GM12873 (cell line): ENCODE data around the gene HTD2.

Source experiments
- TF ChIP-seq, protein P1 (sequence below): IDR thresholded peaks from 2 replicates; pipeline ENCODE4 v1.5.1; 2012; ENCODE audit warnings: low read depth, mild to moderate bottlenecking, moderate library complexity, low read length, control low read depth; ENCODE audit not compliant: insufficient read depth; ENCODE audit errors: missing control alignments

The HTD2 gene

DNA sequence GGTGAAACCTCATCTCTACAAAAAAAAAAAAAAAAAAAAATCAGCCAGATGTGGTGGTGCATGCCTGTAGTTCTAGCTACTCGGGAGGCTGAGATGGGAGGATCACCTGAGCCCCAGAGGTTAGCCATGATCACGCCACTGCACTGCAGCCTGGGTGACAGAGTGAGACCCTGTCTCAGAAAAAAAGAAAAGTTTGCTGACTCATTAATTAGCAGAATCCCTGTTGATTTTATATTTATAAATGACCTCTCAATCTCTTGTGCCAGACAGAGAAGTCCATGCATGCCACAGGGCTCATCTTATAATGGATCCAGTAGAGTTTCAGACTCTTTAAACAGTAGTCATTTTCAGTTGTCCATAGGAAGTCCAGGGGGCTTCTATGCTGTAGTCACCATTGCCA, 35.8 kb upstream of the HTD2 start:
- TF ChIP-seq, protein P1, sequence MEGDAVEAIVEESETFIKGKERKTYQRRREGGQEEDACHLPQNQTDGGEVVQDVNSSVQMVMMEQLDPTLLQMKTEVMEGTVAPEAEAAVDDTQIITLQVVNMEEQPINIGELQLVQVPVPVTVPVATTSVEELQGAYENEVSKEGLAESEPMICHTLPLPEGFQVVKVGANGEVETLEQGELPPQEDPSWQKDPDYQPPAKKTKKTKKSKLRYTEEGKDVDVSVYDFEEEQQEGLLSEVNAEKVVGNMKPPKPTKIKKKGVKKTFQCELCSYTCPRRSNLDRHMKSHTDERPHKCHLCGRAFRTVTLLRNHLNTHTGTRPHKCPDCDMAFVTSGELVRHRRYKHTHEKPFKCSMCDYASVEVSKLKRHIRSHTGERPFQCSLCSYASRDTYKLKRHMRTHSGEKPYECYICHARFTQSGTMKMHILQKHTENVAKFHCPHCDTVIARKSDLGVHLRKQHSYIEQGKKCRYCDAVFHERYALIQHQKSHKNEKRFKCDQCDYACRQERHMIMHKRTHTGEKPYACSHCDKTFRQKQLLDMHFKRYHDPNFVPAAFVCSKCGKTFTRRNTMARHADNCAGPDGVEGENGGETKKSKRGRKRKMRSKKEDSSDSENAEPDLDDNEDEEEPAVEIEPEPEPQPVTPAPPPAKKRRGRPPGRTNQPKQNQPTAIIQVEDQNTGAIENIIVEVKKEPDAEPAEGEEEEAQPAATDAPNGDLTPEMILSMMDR = no peak

DNA sequence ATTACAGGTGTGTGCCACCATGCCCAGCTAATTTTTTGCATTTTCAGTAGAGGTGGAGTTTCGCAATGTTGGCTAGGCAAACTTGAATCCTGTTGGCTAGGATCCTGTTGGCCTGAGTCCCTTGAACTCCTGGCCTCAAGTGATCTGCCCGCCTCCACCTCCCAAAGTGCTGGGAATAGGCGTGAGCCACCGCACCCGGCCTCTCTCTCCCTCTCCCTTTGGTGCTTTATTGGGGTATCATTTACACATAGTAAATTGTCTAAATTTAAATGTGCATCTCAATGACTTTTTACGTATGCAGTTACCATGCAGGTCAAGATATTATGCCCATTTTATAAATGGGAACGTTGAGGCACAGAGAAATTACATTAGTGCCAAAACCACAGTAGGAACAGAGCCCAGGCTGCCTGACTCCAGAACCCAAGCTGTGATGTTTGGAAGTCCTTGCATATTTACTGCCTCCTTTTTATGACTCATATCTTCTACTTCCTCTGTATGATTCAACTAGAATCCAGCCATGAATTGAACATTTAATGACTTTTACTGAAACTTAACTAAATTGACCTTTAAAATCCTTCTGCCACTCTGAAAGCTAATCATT, 34.3 kb upstream of the HTD2 start:
- TF ChIP-seq, protein P1 = no peak

DNA sequence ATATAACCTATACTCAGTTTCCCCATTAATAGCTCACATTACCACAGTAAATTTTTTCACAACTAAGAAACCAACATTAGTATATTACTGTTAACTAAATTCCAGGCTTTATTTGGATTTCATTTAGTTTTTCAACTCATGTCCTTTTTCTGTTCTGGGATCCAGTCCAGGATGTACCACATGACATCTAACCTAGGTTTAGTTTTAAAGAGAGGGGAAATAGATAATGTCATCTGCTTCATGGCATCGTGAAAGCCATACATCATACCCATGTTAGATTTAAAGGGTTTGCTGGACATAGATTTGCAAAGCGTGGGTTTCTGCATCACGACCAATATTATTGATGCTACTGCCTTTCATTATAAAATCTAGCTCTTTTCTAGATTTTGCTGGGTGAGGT, 33.4 kb upstream of the HTD2 start:
- TF ChIP-seq, protein P1 = no peak

DNA sequence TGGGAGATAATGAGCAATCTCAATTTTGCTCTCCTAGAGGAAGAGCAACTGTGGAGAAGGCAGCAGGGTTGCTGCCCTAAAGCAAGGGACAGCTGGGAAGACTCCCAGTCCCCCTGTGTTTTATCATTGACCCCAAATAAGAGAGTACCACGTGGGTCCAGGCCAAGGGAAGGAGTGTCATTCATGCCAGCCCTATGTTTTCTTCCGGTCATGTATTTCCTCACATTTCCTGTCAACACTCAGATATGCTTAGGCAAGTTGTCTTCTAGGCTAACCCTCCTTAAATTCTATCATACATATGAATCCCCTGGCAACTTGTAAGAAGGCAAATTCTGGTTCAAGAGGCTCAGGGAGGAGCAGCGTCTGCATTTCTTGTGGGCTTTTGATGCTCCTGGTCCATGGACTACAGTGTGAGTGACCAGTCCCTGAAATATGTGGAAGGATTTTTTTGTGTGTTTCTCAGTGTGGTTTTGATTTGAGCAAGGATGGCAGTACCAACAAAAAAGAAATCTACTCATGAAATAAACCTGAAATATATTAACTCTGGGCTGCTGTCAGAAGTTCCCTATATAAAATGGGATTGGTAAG, 32.2 kb upstream of the HTD2 start:
- TF ChIP-seq, protein P1 = no peak

DNA sequence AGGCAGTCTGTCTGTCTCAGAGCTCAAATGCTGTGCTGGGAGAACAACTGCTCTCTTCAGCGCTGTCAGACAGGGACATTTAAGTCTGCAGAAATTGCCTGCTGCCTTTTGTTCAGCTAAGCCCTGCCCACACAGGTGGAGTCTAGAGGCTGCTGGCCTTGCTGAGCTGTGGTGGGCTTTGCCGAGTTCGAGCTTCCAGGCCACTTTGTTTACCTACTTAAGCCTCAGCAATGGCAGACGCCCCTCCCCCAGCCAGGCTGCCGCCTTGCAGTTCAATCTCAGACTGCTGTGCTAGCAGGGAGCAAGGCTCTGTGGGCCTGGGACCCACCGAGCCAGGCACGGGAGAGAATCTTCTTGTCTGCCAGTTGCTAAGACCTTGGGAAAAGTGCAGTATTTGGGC, 25.3 kb upstream of the HTD2 start:
- TF ChIP-seq, protein P1 = no peak

DNA sequence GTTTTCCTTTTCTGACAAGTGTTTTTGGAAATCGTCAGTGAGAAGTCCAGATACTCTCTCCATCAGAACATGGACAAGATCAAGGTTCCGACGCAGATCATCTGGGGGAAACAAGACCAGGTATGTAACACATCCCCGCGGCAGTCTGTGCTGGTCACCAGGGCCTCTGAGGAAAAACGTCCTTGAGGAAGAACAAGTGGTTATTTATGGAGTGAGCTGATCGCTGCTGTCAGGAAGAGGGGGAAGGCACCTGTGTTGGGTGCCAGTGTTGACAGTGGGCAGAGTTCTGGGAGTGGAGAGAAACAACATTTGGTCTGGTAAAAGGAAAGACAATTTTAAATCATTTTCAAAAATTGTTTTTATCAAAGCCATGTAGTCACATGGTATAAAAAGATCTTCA, 21.0 kb upstream of the HTD2 start:
- TF ChIP-seq, protein P1 = no peak

DNA sequence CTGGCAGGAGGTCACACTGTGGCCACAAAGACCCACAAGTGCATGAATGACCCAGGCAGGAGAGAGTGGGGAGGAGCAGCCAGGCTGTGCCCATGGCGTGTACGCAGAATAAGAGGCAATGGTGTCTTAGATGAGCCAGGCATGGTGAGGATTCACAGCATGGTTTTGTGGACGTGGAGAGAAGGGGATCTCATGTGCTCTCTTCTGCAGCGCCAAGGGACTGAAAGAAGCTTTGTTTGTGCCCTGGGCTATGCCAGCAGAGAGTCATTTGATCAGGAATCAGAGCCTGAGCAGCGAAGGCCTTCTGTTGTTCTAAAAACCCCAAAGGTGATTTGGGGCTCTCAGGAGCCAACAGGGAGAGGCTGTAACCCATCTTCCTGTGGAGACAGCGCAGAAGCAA, 19.0 kb upstream of the HTD2 start:
- TF ChIP-seq, protein P1 = no peak
